Measurements from ENCODE around the gene RFX1.
A peak's percentile ranks its signal among the peaks of the same experiment; 100 is the strongest.

The RFX1 gene

GRCh38 chr19:13996928-13997630, 9.0 kb downstream of the RFX1 start:
- DNase-seq (ENCODE audit: low read depth): no peak

- no peak for DNase-seq (ENCODE audit: low read depth)
Measured at GRCh38 chr19:13995878-13996765, 10.0 kb downstream of the RFX1 start.

GRCh38 chr19:13995017-13995728, 10.9 kb downstream of the RFX1 start:
- DNase-seq (ENCODE audit: low read depth): no peak

- no peak for DNase-seq (ENCODE audit: low read depth)
Measured at GRCh38 chr19:13993590-13994300, 12.4 kb downstream of the RFX1 start.

- no peak for DNase-seq (ENCODE audit: low read depth)
Measured at GRCh38 chr19:13992025-13992424, 14.1 kb downstream of the RFX1 start.

- DNase-seq (ENCODE audit: low read depth): no peak
Measured at GRCh38 chr19:13990085-13990484, 16.0 kb downstream of the RFX1 start.

GRCh38 chr19:13989487-13989886, 16.6 kb downstream of the RFX1 start:
- no peak for DNase-seq (ENCODE audit: low read depth)

- no peak for DNase-seq (ENCODE audit: low read depth)
Measured at GRCh38 chr19:13987101-13987890, 18.8 kb downstream of the RFX1 start.

- DNase-seq (ENCODE audit: low read depth): peak; percentile 99
Measured at GRCh38 chr19:13986348-13986904, 19.7 kb downstream of the RFX1 start.

- DNase-seq (ENCODE audit: low read depth): no peak
Measured at GRCh38 chr19:13985771-13986347, 20.3 kb downstream of the RFX1 start.

GRCh38 chr19:13984875-13985741, 21.0 kb downstream of the RFX1 start:
- DNase-seq (ENCODE audit: low read depth): no peak

- DNase-seq (ENCODE audit: low read depth): no peak
Measured at GRCh38 chr19:13984186-13984585, 21.9 kb downstream of the RFX1 start.

- DNase-seq (ENCODE audit: low read depth): no peak
Measured at GRCh38 chr19:13983213-13983889, 22.8 kb downstream of the RFX1 start.

GRCh38 chr19:13982773-13983172, 23.3 kb downstream of the RFX1 start:
- no peak for DNase-seq (ENCODE audit: low read depth)

GRCh38 chr19:13981988-13982501, 24.1 kb downstream of the RFX1 start:
- DNase-seq (ENCODE audit: low read depth): no peak

GRCh38 chr19:13981467-13981866, 24.7 kb downstream of the RFX1 start:
- no peak for DNase-seq (ENCODE audit: low read depth)

- DNase-seq (ENCODE audit: low read depth): no peak
Measured at GRCh38 chr19:13981021-13981420, 25.1 kb downstream of the RFX1 start.

GRCh38 chr19:13980340-13980739, 25.8 kb downstream of the RFX1 start:
- DNase-seq (ENCODE audit: low read depth): no peak

GRCh38 chr19:13979686-13980085, 26.4 kb downstream of the RFX1 start:
- no peak for DNase-seq (ENCODE audit: low read depth)

All from activated gamma-delta T cell treated with anti-CD3 and anti-CD28 coated beads, Interleukin-2, amount 50 U/mL, for 16 hours (primary cell).